ENCODE results near the gene HSD17B13.

GRCh38 chr4:87342872-87343271 is 20.2 kb upstream of the HSD17B13 start:
- TF ChIP-seq CTCF (IDR thresholded peaks at IDR 0.05): no peak
- no peak for TF ChIP-seq POLR2A (IDR thresholded peaks at IDR 0.05)

Measured in uterus (tissue), 2 donors.